Measurements from ENCODE around the gene BRK1. TPM values are rescaled to one million over a fixed set of nuclear protein-coding genes. Genes with fewer than 3 reads are reported as not detected.

BRK1 gene
- total RNA-seq, 1 donor from 2014 or later: 116 TPM

DNA sequence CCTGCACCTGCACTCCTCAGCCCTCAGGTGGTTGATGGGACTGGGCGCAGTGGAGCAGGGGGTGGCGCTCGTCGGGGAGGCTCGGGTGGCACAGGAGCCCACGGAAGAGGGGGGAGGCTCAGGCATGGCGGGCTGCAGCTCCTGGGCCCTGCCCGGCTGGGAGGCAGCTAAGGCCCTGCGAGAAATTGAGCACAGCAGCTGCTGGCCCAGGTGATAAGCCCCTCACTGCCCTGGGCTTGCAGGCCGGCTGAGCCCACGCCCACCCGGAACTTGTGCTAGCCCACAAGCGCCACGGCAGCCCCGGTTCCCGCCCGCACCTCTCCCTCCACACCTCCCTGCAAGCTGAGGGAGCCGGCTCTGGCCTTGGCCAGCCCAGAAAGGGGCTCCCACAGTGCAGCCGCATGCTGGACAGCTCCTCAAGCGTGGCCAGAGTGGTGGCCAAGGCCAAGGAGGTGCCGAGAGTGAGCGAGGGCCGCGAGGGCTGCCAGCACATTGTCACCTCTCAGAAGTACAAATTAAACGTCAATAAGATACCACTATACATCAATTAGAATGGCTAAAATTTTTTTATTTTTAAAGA is 21.0 kb downstream of the BRK1 start:
- Histone ChIP-seq H3K9me3 (no peaks in the 10 kb centered on the region), H3K27ac (no peak overlapping the region), H3K27me3 (ENCODE audit: low read depth) (no peaks in the 10 kb centered on the region), H3K36me3 (no peaks in the 10 kb centered on the region), H3K4me3 (no peak overlapping the region), H3K4me1 (no peaks in the 10 kb centered on the region)
- TF ChIP-seq, protein P1, sequence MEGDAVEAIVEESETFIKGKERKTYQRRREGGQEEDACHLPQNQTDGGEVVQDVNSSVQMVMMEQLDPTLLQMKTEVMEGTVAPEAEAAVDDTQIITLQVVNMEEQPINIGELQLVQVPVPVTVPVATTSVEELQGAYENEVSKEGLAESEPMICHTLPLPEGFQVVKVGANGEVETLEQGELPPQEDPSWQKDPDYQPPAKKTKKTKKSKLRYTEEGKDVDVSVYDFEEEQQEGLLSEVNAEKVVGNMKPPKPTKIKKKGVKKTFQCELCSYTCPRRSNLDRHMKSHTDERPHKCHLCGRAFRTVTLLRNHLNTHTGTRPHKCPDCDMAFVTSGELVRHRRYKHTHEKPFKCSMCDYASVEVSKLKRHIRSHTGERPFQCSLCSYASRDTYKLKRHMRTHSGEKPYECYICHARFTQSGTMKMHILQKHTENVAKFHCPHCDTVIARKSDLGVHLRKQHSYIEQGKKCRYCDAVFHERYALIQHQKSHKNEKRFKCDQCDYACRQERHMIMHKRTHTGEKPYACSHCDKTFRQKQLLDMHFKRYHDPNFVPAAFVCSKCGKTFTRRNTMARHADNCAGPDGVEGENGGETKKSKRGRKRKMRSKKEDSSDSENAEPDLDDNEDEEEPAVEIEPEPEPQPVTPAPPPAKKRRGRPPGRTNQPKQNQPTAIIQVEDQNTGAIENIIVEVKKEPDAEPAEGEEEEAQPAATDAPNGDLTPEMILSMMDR (IDR thresholded peaks at IDR 0.05): no peak
- ATAC-seq (no peak), DNase-seq (no peak)
- intact Hi-C loops (cut with DNase I): no loop called here

DNA sequence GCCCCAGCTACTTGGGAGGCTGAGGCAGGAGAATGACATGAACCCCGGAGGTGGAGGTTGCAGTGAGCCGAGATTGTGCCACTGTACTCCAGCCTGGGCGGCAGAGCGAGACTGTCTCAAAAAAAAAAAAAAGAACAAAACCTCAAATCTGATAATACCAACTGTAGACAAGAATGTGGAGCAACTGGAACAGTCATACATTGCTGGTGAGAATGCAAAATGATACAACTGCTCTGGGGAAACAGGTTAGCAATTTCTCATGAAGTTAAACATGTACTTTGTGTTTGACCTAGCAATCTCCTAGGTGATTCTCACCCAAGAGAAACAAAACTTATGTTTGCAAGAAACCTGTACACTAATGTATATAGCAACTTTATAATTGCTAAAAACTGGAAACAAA is 21.7 kb downstream of the BRK1 start:
- ATAC-seq: no peak

DNA sequence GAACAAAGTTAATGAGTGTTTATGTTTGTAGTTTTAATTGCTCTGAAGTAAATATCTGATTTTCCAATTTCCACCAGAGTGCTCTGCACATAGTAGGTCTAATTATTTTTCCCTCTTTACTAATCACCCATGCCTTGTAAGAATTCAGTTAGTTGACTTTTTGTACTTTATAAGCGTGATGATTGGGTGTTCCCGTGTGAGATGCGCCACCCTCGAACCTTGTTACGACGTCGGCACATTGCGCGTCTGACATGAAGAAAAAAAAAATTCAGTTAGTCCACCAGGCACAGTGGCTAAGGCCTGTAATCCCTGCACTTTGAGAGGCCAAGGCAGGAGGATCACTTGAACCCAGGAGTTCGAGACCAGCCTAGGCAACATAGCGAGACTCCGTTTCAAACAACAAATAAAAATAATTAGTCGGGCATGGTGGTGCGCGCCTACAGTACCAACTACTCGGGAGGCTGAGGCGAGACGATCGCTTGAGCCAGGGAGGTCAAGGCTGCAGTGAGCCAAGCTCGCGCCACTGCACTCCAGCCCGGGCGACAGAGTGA is 25.6 kb downstream of the BRK1 start:
- DNase-seq (peak; percentile 52), ATAC-seq (no peak)
- intact Hi-C loops (cut with DNase I): no loop called here
- Histone ChIP-seq H3K4me1 (peaks cover 37% of the 10 kb centered on the region), H3K27me3 (ENCODE audit: low read depth) (no peaks in the 10 kb centered on the region), H3K4me3 (peak overlapping the region; percentile 77), H3K9me3 (no peaks in the 10 kb centered on the region), H3K36me3 (peaks cover 10% of the 10 kb centered on the region), H3K27ac (peak overlapping the region; percentile 90)
- TF ChIP-seq, protein P1 (IDR thresholded peaks at IDR 0.05): no peak

More for the DNA sequence above, 21.7 kb downstream of the BRK1 start:
- intact Hi-C loops (cut with DNase I): no loop called here
- Histone ChIP-seq H3K9me3 (no peaks in the 10 kb centered on the region), H3K27me3 (ENCODE audit: low read depth) (no peaks in the 10 kb centered on the region), H3K4me1 (no peaks in the 10 kb centered on the region), H3K36me3 (no peaks in the 10 kb centered on the region), H3K4me3 (no peak overlapping the region), H3K27ac (no peak overlapping the region)
- TF ChIP-seq, protein P1 (IDR thresholded peaks at IDR 0.05): no peak
- no peak for DNase-seq

DNA sequence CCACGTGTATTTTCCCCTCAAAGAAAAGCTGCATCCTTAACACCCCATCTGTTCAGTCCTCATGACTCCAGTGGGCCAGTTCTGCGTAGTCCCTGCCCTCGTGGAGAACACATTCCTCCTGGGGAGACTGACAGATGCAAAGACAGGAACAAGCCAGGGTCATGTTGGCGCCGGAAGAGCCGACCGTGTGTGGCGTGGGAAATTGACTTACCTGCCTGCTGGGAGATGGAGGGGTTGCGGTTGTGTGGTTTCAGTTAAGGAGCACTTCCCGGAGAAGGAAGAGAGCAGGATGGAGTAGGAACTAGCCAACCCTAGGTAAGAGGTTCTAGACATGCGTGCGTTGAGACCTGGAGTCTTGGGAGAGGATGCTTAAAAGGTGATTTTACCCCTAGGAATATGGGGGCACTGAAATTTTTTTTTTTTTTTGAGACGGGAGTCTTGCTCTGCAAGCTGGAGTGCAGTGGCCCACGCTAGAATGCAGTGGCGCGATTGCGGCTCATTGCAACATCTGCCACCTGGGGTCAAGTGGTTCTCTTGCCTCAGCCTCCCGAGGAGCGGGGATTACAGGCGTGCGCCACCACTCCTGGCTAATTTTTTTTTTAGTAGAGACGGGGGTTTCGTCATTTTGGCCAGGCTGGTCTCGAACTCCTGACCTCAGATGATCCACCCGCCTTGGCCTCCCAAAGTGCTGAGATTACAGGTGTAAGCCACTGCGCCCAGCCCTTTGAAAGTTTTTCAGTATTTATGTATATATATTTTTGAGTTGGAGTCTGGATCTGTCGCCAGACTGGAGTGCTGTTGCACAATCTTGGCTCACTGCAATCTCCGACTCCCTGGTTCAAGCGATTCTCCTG is 27.5 kb downstream of the BRK1 start:
- DNase-seq: no peak
- Histone ChIP-seq H3K9me3 (no peaks in the 10 kb centered on the region), H3K4me3 (peak overlapping the region; percentile 77), H3K27me3 (ENCODE audit: low read depth) (no peaks in the 10 kb centered on the region), H3K4me1 (peaks cover 43% of the 10 kb centered on the region), H3K36me3 (peaks cover 28% of the 10 kb centered on the region), H3K27ac (no peak overlapping the region)
- intact Hi-C loops (cut with DNase I): no loop called here
- no peak for ATAC-seq
- TF ChIP-seq, protein P1 (IDR thresholded peaks at IDR 0.05): no peak

DNA sequence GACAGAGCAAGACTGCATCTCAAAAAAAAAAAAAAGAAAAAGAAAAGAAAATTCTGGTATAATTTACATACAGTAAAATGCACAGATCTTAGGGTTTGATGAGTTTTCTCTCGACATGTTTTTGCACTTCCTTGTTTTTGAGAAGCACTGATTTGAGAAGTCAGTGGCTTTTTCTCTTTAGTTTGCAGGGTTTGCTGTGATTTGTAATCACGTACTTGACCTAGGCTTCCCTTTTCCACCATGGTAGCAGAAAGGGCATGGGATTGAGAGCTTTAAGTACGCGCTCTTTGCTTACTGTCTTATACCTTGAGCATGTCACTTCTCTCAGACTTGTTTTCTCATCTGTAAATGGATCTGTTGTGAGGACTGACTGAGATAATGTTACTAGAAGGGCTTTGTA is 30.2 kb downstream of the BRK1 start:
- H3K9me3 ChIP-seq: no peaks in the 10 kb centered on the region
- peaks cover 43% of the 10 kb centered on the region for H3K4me1 ChIP-seq
- intact Hi-C loops (cut with DNase I): no loop called here
- TF ChIP-seq, protein P1 (IDR thresholded peaks at IDR 0.05): no peak
- no peak for DNase-seq
- ATAC-seq: no peak
- H3K36me3 ChIP-seq: peaks cover 49% of the 10 kb centered on the region
- H3K4me3 ChIP-seq: no peak overlapping the region
- H3K27me3 ChIP-seq (ENCODE audit: low read depth): no peaks in the 10 kb centered on the region
- no peak overlapping the region for H3K27ac ChIP-seq

All from lower lobe of right lung (tissue), 2 donors.